SK-N-SH treated with all-trans-retinoic acid at 6 μM for 48 hours (cell line): Measurements from ENCODE around the gene RPL23.

Experiments used
- ATAC-seq: fragments of 200-7000 bp; cut with Tn5 transposase; 3 replicates; pipeline ENCODE4 v1.9.1; 2020; ENCODE audit warnings: mild to moderate bottlenecking, moderate library complexity
- ARNTL ChIP-seq: fragments of 450-650 bp; formaldehyde crosslinking; IDR thresholded peaks from 2 replicates; pipeline ENCODE4 v1.5.0; 2020; ENCODE audit warnings: low read depth, mild to moderate bottlenecking, moderate library complexity, borderline replicate concordance
- CREB5 ChIP-seq: fragments of 250-450 bp; sonication (Bioruptor Pico); IDR thresholded peaks from 2 replicates; pipeline ENCODE4 v1.5.1; 2020; ENCODE audit warnings: low read depth, mild to moderate bottlenecking, moderate library complexity
- CSDC2 ChIP-seq: fragments of 250-450 bp; sonication (Bioruptor Pico); IDR thresholded peaks from 2 replicates; pipeline ENCODE4 v1.5.0; 2020; ENCODE audit warnings: mild to moderate bottlenecking, moderate library complexity
- CSRNP3 ChIP-seq: fragments of 250-450 bp; sonication (Bioruptor Pico); IDR thresholded peaks from 2 replicates; pipeline ENCODE4 v1.5.1; 2021; ENCODE audit warnings: mild to moderate bottlenecking, moderate library complexity
- ESRRG ChIP-seq: fragments of 250-450 bp; sonication (Bioruptor Pico); IDR thresholded peaks from 2 replicates; pipeline ENCODE4 v1.6.1; 2021; ENCODE audit warnings: mild to moderate bottlenecking
- GLIS3 ChIP-seq: fragments of 250-450 bp; sonication (Bioruptor Pico); IDR thresholded peaks from 2 replicates; pipeline ENCODE4 v1.5.0; 2020; ENCODE audit warnings: mild to moderate bottlenecking, moderate library complexity
- ISL1 ChIP-seq: fragments of 250-450 bp; sonication (Bioruptor Pico); IDR thresholded peaks from 2 replicates; pipeline ENCODE4 v2.1.2; 2022; ENCODE audit warnings: mild to moderate bottlenecking, moderate library complexity
- PATZ1 ChIP-seq: fragments of 250-450 bp; sonication (Bioruptor Pico); IDR thresholded peaks from 2 replicates; pipeline ENCODE4 v1.8.0; 2020; ENCODE audit warnings: mild to moderate bottlenecking, moderate library complexity, borderline replicate concordance
- PPARA ChIP-seq: fragments of 250-450 bp; sonication (Bioruptor Pico); IDR thresholded peaks from 2 replicates; pipeline ENCODE4 v1.5.0; 2020; ENCODE audit warnings: mild to moderate bottlenecking, borderline replicate concordance
- SNAI2 ChIP-seq: fragments of 250-450 bp; sonication (Bioruptor Pico); IDR thresholded peaks from 2 replicates; pipeline ENCODE4 v1.5.0; 2020; ENCODE audit warnings: mild to moderate bottlenecking, moderate library complexity
- TSHZ2 ChIP-seq: fragments of 250-450 bp; sonication (Bioruptor Pico); IDR thresholded peaks from 2 replicates; pipeline ENCODE4 v1.5.0; 2020; ENCODE audit warnings: mild to moderate bottlenecking, moderate library complexity
- ZC3H10 ChIP-seq: fragments of 250-450 bp; sonication (Bioruptor Pico); IDR thresholded peaks from 2 replicates; pipeline ENCODE4 v1.5.1; 2021; ENCODE audit warnings: mild to moderate bottlenecking, moderate library complexity
- ZFP3 ChIP-seq: fragments of 250-450 bp; sonication (Bioruptor Pico); IDR thresholded peaks from 2 replicates; pipeline ENCODE4 v1.5.0; 2020; ENCODE audit warnings: mild to moderate bottlenecking, moderate library complexity
- ZFP30 ChIP-seq: fragments of 450-650 bp; formaldehyde crosslinking; IDR thresholded peaks from 2 replicates; pipeline ENCODE4 v1.5.0; 2022; ENCODE audit warnings: mild to moderate bottlenecking, moderate library complexity
- ZNF565 ChIP-seq: fragments of 450-650 bp; formaldehyde crosslinking; conservative IDR thresholded peaks from 2 replicates; pipeline ENCODE4 v1.5.0; 2020; ENCODE audit warnings: low read depth, mild to moderate bottlenecking, moderate library complexity
- ZNF70 ChIP-seq: fragments of 450-650 bp; formaldehyde crosslinking; IDR thresholded peaks from 2 replicates; pipeline ENCODE4 v1.5.0; 2020; ENCODE audit warnings: mild to moderate bottlenecking, moderate library complexity
- ZNF8 ChIP-seq: fragments of 450-650 bp; formaldehyde crosslinking; IDR thresholded peaks from 2 replicates; pipeline ENCODE4 v1.5.0; 2020; ENCODE audit warnings: mild to moderate bottlenecking, moderate library complexity
- TF ChIP-seq, protein P1 (sequence below): fragments of 250-450 bp; sonication (Bioruptor Pico); IDR thresholded peaks from 2 replicates; pipeline ENCODE4 v1.8.0; 2021; ENCODE audit warnings: low read depth, mild to moderate bottlenecking, moderate library complexity, borderline replicate concordance

RPL23 gene

GRCh38 chr17:38848557-38848891, 5.0 kb downstream of the RPL23 start:
- TF ChIP-seq ISL1 (CRISPR knock-in tag) (no peak), TSHZ2 (CRISPR knock-in tag) (no peak), GLIS3 (CRISPR knock-in tag) (no peak), CSRNP3 (CRISPR knock-in tag) (0 out of 2 replicates have a peak, but pooled peaks have one; percentile 14), SNAI2 (no peak), ZC3H10 (CRISPR knock-in tag) (no peak)
- ATAC-seq, result no peak

GRCh38 chr17:38844261-38844757, 9.2 kb downstream of the RPL23 start:
- TF ChIP-seq ZNF70 (CRISPR knock-in tag) (no peak), ARNTL (no peak), ESRRG (CRISPR knock-in tag) (no peak)
- ATAC-seq, result peak; percentile 16; the same call in 2 of the 3 replicates

- no peak for TF ChIP-seq ZFP30 (CRISPR knock-in tag)
- TF ChIP-seq ZFP3 (CRISPR knock-in tag), result no peak
- no peak for TF ChIP-seq SNAI2
- no peak for TF ChIP-seq CSDC2 (CRISPR knock-in tag)
- TF ChIP-seq, protein P1, sequence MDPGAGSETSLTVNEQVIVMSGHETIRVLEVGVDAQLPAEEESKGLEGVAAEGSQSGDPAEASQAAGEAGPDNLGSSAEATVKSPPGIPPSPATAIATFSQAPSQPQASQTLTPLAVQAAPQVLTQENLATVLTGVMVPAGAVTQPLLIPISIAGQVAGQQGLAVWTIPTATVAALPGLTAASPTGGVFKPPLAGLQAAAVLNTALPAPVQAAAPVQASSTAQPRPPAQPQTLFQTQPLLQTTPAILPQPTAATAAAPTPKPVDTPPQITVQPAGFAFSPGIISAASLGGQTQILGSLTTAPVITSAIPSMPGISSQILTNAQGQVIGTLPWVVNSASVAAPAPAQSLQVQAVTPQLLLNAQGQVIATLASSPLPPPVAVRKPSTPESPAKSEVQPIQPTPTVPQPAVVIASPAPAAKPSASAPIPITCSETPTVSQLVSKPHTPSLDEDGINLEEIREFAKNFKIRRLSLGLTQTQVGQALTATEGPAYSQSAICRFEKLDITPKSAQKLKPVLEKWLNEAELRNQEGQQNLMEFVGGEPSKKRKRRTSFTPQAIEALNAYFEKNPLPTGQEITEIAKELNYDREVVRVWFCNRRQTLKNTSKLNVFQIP (CRISPR knock-in tag), result no peak
- TF ChIP-seq PPARA (CRISPR knock-in tag), result no peak
- no peak for TF ChIP-seq ZNF8 (CRISPR knock-in tag)
- no peak for TF ChIP-seq CREB5 (CRISPR knock-in tag)
- ATAC-seq, result no peak
Observed at GRCh38 chr17:38825762-38826247, 27.7 kb downstream of the RPL23 start.

DNA sequence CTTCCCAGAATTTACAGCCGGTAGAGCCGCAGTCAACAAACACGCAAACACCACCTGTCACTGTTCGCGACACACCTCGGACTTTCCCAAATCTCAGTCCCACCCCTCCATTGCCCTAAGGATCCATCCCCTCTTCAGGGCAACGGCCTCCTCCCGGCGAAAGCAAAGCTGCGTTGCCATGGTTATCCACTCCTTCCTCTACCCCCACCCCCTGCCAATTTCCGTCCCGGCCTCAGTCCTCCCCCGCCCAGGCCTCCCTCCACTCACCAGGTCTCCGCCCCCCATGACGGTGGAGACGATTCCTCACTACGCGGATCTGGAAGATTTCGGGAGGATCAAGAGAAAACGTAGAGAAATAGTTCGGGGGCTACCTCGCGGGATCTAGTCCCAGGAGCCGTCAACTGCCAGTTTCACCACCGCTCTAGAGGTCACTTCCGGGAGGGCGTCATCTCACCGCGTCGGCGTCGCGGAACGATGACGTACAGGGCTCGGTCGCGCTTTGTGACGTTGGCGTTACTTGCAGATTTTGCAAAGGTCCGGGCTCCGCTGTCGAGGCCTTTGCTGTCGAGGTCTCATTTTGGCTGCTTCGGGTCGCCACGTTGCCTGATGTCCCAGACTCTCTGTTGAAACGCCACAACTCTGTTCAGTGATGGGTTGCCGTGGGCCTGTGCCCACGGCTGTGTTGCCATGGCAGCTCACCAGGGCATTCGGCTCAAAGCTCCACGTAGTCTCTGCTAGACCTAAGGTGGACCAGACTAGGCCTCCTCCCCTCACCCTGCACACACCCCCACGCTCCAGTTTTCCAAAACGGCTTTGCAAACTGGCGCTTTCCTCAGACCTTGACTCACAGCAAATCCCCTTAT, 28.4 kb downstream of the RPL23 start, which contains the start of gene CWC25:
CWC25 (minus strand) TSS at position 423 of the 863 bp plus-strand sequence; CDS start at position 285, 138 bp downstream.
- peak; percentile 88 for ATAC-seq
- no peak for TF ChIP-seq ZNF565
- TF ChIP-seq ARNTL, result no peak
- TF ChIP-seq, protein P1 (CRISPR knock-in tag), result no peak
- no peak for TF ChIP-seq PPARA (CRISPR knock-in tag)
- TF ChIP-seq TSHZ2 (CRISPR knock-in tag), result 0 out of 2 replicates have a peak, but pooled peaks have one; percentile 35
- TF ChIP-seq CSDC2 (CRISPR knock-in tag), result no peak
- TF ChIP-seq PATZ1 (CRISPR knock-in tag), result no peak
- TF ChIP-seq, all 23 proteins: peak for 1
